CD4-positive, alpha-beta memory T cell (primary cell): ENCODE measurements around the gene OGFOD3. TPM values are rescaled to one million over a fixed set of nuclear protein-coding genes. Genes with fewer than 3 reads are reported as not detected.

Source experiments
- CTCF ChIA-PET: fragments of 350-600 bp; sonication (Branson Sonifier 250); formaldehyde crosslinking; loops from one replicate; lab custom pipeline; 2021; ENCODE audit warnings: inconsistent platforms; ENCODE audit not compliant: partially characterized antibody; lab: Charles Lee
- POLR2A ChIA-PET: fragments of 350-600 bp; sonication (Branson Sonifier 250); formaldehyde crosslinking; loops from one replicate; lab custom pipeline; 2021; ENCODE audit not compliant: partially characterized antibody; lab: Charles Lee
- DNase-seq, 5 donors: peaks; one replicate each; pipeline versions ENCODE4 v3.0.0 to v3.0.0-alpha.2; 2020 to 2022; ENCODE audit warnings: mixed read lengths in 1 of 5
- H3K27ac ChIP-seq: one replicate; pipeline ENCODE4 v1.7.0; 2013; ENCODE audit warnings: low read depth, low read length
- H3K27me3 ChIP-seq: 2 replicates; pipeline ENCODE4 v1.7.0; 2013; ENCODE audit warnings: mild to moderate bottlenecking, low read length, moderate library complexity; ENCODE audit not compliant: insufficient read depth
- H3K36me3 ChIP-seq: 2 replicates; pipeline ENCODE4 v1.7.0; 2013; ENCODE audit warnings: mild to moderate bottlenecking, low read length, moderate library complexity; ENCODE audit not compliant: insufficient read depth
- H3K4me1 ChIP-seq: 2 replicates; pipeline ENCODE4 v1.7.0; 2013; ENCODE audit warnings: mild to moderate bottlenecking, low read length, moderate library complexity; ENCODE audit not compliant: insufficient read depth
- H3K4me3 ChIP-seq, 2 donors: one replicate each; pipeline ENCODE4 v1.7.0; 2013; ENCODE audit warnings: low read length in 2 of 2, mild to moderate bottlenecking in 1 of 2
- H3K9me3 ChIP-seq, 2 donors: one replicate each; pipeline ENCODE4 v1.7.0; 2013; ENCODE audit warnings: low read length in 2 of 2, control low read depth in 1 of 2; ENCODE audit not compliant: control insufficient read depth in 1 of 2
- H3K27ac Mint-ChIP-seq, 7 donors: one replicate each; pipeline ENCODE4 v1.8.0; 2020 to 2021; ENCODE audit warnings: mixed read lengths in 7 of 7, mild to moderate bottlenecking in 6 of 7, inconsistent platforms in 3 of 7, moderate library complexity in 3 of 7
- H3K27me3 Mint-ChIP-seq, 2 donors: one replicate each; pipeline ENCODE4 v1.8.0; 2020 to 2021; ENCODE audit warnings: mixed read lengths in 2 of 2
- H3K36me3 Mint-ChIP-seq, 2 donors: one replicate each; pipeline ENCODE4 v1.8.0; 2020 to 2021; ENCODE audit warnings: mixed read lengths in 2 of 2, inconsistent platforms in 1 of 2, mild to moderate bottlenecking in 1 of 2
- H3K4me1 Mint-ChIP-seq, 4 donors: one replicate each; pipeline ENCODE4 v1.8.0; 2020 to 2021; ENCODE audit warnings: mixed read lengths in 4 of 4, mild to moderate bottlenecking in 1 of 4
- H3K4me3 Mint-ChIP-seq, 8 donors: one replicate each; pipeline ENCODE4 v1.8.0; 2020 to 2021; ENCODE audit warnings: mixed read lengths in 8 of 8, mild to moderate bottlenecking in 7 of 8, moderate library complexity in 6 of 8, inconsistent platforms in 3 of 8
- H3K9me3 Mint-ChIP-seq, 8 donors: one replicate each; pipeline ENCODE4 v1.8.0; 2020 to 2021; ENCODE audit warnings: mixed read lengths in 8 of 8, mild to moderate bottlenecking in 5 of 8, inconsistent platforms in 3 of 8, moderate library complexity in 1 of 8
- intact Hi-C: fragments of 100-400 bp; cut with micrococcal nuclease; formaldehyde crosslinking; loops from one replicate; pipeline ENCODE4 v1.15.1; 2023
- polyA plus RNA-seq, 2 donors: library from polyadenylated mRNA; unstranded; fragments of 300-500 nt; fragmentation: Illumina TruSeq; gene quantifications; one replicate each; pipeline ENCODE4 v1.2.3, GENCODE V29; 2021
- total RNA-seq, 2 experiments: library from RNA; stranded (reverse); gene quantifications; one replicate each; pipeline ENCODE4 v1.2.3, GENCODE V29; 2021

The OGFOD3 gene
- total and polyA plus RNA-seq, 4 experiments from 2014 or later = 23.4 to 36.1 (median 29.5) TPM

DNA sequence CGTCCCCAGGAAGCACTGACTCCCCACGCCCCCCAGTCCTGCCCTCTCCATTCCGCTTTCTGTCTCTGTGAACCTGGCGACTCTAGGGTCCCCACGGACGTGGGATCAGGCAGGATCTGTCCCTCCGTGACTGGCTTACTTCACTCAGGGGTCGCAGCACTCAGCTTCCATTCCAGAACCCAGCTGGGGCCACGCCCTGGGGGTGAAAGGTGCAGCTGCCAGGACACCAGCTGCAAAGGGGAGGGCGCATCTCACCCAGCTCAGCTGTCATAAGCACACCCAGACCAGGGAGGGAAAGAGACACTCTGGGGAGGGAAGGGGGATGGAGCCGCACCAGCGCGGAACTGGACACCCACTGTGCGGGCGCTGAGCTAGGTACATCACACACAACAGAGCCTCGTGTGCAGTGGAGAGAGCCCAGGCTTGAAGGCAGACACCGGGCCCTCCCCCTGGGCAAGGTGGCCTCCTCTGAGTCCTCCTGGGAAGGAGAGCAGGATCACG, 18.7 kb downstream of the OGFOD3 start:
- no peaks in the 10 kb centered on the region for H3K27me3 Mint-ChIP-seq
- peaks cover 9 to 23% of the 10 kb centered on the region in 2 donors for H3K36me3 Mint-ChIP-seq
- H3K9me3 ChIP-seq = no peaks in the 10 kb centered on the region
- H3K4me1 ChIP-seq = peaks cover 14% of the 10 kb centered on the region
- H3K27ac Mint-ChIP-seq = peak overlapping the region in 1 of 7 donors; percentile 67
- intact Hi-C loops = no loop called here
- ChIA-PET CTCF (no interaction called here), POLR2A (interaction anchor here (1.4 kb wide), 1 partner anchor 18 kb away, joined by 3 read pairs; no protein-coding TSS in a partner anchor)
- H3K4me1 Mint-ChIP-seq = peaks cover 5 to 21% (median 14%) of the 10 kb centered on the region in 4 donors
- no peaks in the 10 kb centered on the region for H3K9me3 Mint-ChIP-seq
- no peaks in the 10 kb centered on the region for H3K27me3 ChIP-seq
- no peak overlapping the region for H3K4me3 Mint-ChIP-seq
- H3K27ac ChIP-seq = no peak overlapping the region
- peaks cover 4% of the 10 kb centered on the region for H3K36me3 ChIP-seq
- DNase-seq = no peak
- no peak overlapping the region for H3K4me3 ChIP-seq

- no peak for DNase-seq
- Mint-ChIP-seq H3K27ac (no peak overlapping the region), H3K4me3 (no peak overlapping the region), H3K36me3 (peaks cover 9 to 24% of the 10 kb centered on the region in 2 donors), H3K9me3 (peaks cover 0 to 2% (median 0%) of the 10 kb centered on the region in 8 donors), H3K27me3 (no peaks in the 10 kb centered on the region), H3K4me1 (peaks cover 5 to 21% (median 14%) of the 10 kb centered on the region in 4 donors)
- Histone ChIP-seq H3K9me3 (no peaks in the 10 kb centered on the region), H3K27me3 (no peaks in the 10 kb centered on the region), H3K36me3 (peaks cover 4% of the 10 kb centered on the region), H3K4me1 (peaks cover 14% of the 10 kb centered on the region), H3K4me3 (no peak overlapping the region), H3K27ac (no peak overlapping the region)
- ChIA-PET POLR2A (interaction anchor here (0.6 kb wide), 1 partner anchor 21 kb away, joined by 3 read pairs; no protein-coding TSS in a partner anchor), CTCF (no interaction called here)
- intact Hi-C loops = no loop called here
Measured at GRCh38 chr17:82399041-82399441, 19.3 kb downstream of the OGFOD3 start.

- DNase-seq = no peak
- ChIA-PET CTCF (no interaction called here), POLR2A (no interaction called here)
- no peak overlapping the region for H3K27ac Mint-ChIP-seq
- no peaks in the 10 kb centered on the region for H3K36me3 ChIP-seq
- no peak overlapping the region for H3K4me3 Mint-ChIP-seq
- H3K27ac ChIP-seq = no peak overlapping the region
- intact Hi-C loops = no loop called here
- peaks cover 0 to 2% (median 0%) of the 10 kb centered on the region in 8 donors for H3K9me3 Mint-ChIP-seq
- H3K27me3 Mint-ChIP-seq = no peaks in the 10 kb centered on the region
- H3K27me3 ChIP-seq = no peaks in the 10 kb centered on the region
- peaks cover 13 to 23% of the 10 kb centered on the region in 2 donors for H3K36me3 Mint-ChIP-seq
- H3K4me1 ChIP-seq = peaks cover 14% of the 10 kb centered on the region
- H3K4me3 ChIP-seq = no peak overlapping the region
- peaks cover 5 to 21% (median 14%) of the 10 kb centered on the region in 4 donors for H3K4me1 Mint-ChIP-seq
- no peaks in the 10 kb centered on the region for H3K9me3 ChIP-seq
Measured at GRCh38 chr17:82397449-82398335, 20.7 kb downstream of the OGFOD3 start.

DNA sequence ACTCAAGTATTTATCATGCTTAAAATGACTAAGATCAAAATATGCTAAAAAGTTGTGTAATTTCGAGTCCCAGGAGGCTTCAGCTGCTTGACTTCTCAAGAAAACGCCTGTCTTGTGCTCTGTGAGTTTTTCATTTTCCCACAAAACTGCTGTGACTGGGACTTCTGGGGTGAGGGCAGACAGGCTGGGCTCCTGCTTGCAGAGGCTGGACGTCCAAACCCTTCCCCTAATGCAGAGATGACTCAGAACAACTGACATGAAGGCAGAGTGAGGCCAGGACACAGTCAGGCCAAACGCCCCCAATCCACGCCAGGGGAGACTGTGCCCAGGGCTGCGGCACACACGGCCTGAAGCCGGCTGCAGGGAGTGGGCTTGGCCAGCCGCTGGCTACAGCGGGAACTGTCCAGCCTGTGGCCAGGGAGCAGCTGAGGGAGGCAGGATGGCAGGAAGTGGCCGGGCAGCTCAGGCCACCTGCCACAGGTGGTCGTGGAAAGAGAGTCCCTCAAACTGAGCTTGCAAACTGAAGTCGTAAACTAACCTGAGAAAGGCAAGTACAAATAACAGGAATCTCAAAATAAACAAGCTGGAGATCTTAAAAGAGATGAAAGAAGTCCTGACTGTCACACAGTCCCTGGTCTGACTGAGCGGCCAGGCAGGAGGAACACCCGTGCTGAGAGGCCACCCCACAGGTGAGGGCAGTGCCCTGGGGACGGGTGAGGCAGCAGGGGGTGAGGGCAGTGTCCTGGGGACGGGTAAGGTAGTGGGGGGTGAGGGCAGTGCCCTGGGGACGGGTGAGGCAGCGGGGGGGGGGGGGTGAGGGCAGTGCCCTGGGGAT, 21.6 kb downstream of the OGFOD3 start:
- intact Hi-C loops = no loop called here
- Mint-ChIP-seq H3K4me3 (no peak overlapping the region), H3K4me1 (peaks cover 5 to 19% (median 13%) of the 10 kb centered on the region in 4 donors), H3K27ac (no peak overlapping the region), H3K36me3 (peaks cover 12 to 24% of the 10 kb centered on the region in 2 donors), H3K27me3 (no peaks in the 10 kb centered on the region), H3K9me3 (peaks cover 0 to 2% (median 0%) of the 10 kb centered on the region in 8 donors)
- Histone ChIP-seq H3K27ac (no peak overlapping the region), H3K27me3 (no peaks in the 10 kb centered on the region), H3K36me3 (no peaks in the 10 kb centered on the region), H3K4me1 (peaks cover 12% of the 10 kb centered on the region), H3K4me3 (no peak overlapping the region), H3K9me3 (no peaks in the 10 kb centered on the region)
- ChIA-PET POLR2A (no interaction called here), CTCF (no interaction called here)
- no peak for DNase-seq

DNA sequence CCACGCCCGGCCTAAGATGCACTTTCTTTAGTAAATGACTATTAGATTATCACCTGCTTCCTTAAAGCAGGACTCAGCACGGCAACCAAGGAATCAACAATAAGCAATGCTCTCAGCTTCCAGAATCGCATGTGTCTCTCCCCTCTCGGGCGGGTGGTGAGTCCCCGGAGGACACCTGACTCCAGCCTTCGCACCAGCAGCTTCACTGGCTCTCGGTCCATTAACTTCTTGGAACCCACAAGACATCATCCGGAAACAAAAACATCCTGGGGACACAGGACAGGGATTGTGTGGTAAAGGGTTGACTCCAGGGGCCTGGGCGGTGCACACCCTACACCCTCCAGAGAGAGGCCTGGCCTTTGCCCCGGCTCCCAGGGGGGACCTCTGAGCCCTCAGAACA, 24.1 kb downstream of the OGFOD3 start:
- CTCF ChIA-PET = interaction anchor here (1.0 to 1.3 kb wide), 2 partner anchors 20 to 160 kb away, joined by 3 read pairs; no protein-coding TSS in a partner anchor

GRCh38 chr17:82392941-82393340, 25.4 kb downstream of the OGFOD3 start:
- H3K27me3 ChIP-seq = no peaks in the 10 kb centered on the region
- CTCF ChIA-PET = no interaction called here
- peaks cover 0 to 6% (median 0%) of the 10 kb centered on the region in 4 donors for H3K4me1 Mint-ChIP-seq
- no peaks in the 10 kb centered on the region for H3K9me3 ChIP-seq
- H3K4me3 Mint-ChIP-seq = no peak overlapping the region
- no peaks in the 10 kb centered on the region for H3K27me3 Mint-ChIP-seq
- H3K27ac ChIP-seq = no peak overlapping the region
- no peaks in the 10 kb centered on the region for H3K36me3 ChIP-seq
- POLR2A ChIA-PET = no interaction called here
- H3K27ac Mint-ChIP-seq = peak overlapping the region in 1 of 7 donors; percentile 29
- no peaks in the 10 kb centered on the region for H3K4me1 ChIP-seq
- peaks cover 12 to 18% of the 10 kb centered on the region in 2 donors for H3K36me3 Mint-ChIP-seq
- intact Hi-C loops = no loop called here
- H3K4me3 ChIP-seq = no peak overlapping the region
- H3K9me3 Mint-ChIP-seq = peaks cover 0 to 2% (median 0%) of the 10 kb centered on the region in 8 donors
- no peak for DNase-seq

More for the DNA sequence above, 24.1 kb downstream of the OGFOD3 start:
- intact Hi-C loops = no loop called here
- Histone ChIP-seq H3K27me3 (no peaks in the 10 kb centered on the region), H3K4me1 (no peaks in the 10 kb centered on the region), H3K9me3 (no peaks in the 10 kb centered on the region), H3K27ac (no peak overlapping the region), H3K4me3 (no peak overlapping the region), H3K36me3 (no peaks in the 10 kb centered on the region)
- H3K4me1 Mint-ChIP-seq = peaks cover 0 to 6% (median 0%) of the 10 kb centered on the region in 4 donors
- peaks cover 12 to 18% of the 10 kb centered on the region in 2 donors for H3K36me3 Mint-ChIP-seq
- H3K27ac Mint-ChIP-seq = no peak overlapping the region
- DNase-seq = no peak
- H3K9me3 Mint-ChIP-seq = peaks cover 0 to 2% (median 0%) of the 10 kb centered on the region in 8 donors
- no peak overlapping the region for H3K4me3 Mint-ChIP-seq
- H3K27me3 Mint-ChIP-seq = no peaks in the 10 kb centered on the region
- POLR2A ChIA-PET = no interaction called here
